ENCODE measurements around the gene G3BP2.
A peak's percentile ranks its signal among the peaks of the same experiment; 100 is the strongest.
"Not testable (repeated sequence)": the region's sequence is repeated elsewhere in the genome, so short reads cannot be mapped to it uniquely, and the experiment has no call there.

Gene G3BP2

GRCh38 chr4:75683482-75684155 is 10.4 kb upstream of the G3BP2 start:
- no peak for DNase-seq (ENCODE audit: low spot score)

- no peak for DNase-seq (ENCODE audit: low spot score)
These were observed 6.8 kb upstream of the G3BP2 start for GRCh38 chr4:75679876-75680575.

GRCh38 chr4:75678965-75679364 is 5.8 kb upstream of the G3BP2 start:
- no peak for DNase-seq (ENCODE audit: low spot score)

DNA sequence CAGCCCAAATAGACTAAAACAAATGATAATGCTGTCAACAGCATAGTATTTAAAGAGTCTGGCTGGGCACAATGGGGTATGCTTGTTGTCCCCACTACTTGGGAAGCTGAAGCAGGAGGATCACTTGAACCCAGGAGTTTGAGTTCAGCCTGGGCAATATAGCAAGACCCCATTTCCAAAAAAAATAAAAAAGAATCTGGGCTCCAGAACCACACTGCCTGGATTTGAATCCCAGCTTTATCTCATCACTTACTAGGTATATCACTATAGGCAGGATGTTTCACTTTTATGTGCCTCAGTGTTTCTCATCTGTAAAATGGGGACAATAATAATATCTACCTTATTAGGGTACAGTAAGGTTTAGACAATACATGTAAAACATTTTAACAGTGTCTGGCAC is 5.3 kb upstream of the G3BP2 start:
- no peak for DNase-seq (ENCODE audit: low spot score)

DNA sequence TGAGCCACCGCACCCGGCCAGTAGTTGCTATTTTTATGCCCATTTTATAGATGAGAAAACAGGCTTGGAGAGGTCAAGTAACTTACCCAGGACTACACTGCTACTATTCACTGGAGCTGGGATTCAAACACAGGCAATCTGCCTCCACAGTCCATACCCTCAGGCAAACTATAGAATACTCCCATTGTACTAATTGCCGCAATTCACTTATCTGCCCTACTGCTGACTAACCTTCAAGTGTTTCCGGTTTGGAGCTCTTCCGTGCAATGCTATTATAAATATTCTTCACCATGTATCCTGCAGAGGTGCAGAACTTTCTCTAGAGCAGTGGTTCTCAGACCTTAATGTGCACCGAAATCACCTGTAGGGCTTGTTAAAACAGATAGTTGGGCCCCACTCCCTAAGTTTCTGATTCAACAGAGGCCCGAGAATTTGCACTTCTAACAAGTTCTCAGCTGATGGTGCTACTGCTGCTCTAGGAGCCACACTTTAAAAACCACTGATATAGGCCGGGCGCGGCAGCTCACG is 1.9 kb upstream of the G3BP2 start:
- DNase-seq (ENCODE audit: low spot score), result no peak

- DNase-seq (ENCODE audit: low spot score), result no peak
These were observed 733 bp upstream of the G3BP2 start for GRCh38 chr4:75673959-75674328.

- DNase-seq (ENCODE audit: low spot score), result peak; percentile 82
These were observed 667 bp downstream of the G3BP2 start for GRCh38 chr4:75672461-75673026.

- no peak for DNase-seq (ENCODE audit: low spot score)
These were observed 1.3 kb downstream of the G3BP2 start for GRCh38 chr4:75671802-75672421.

- DNase-seq (ENCODE audit: low spot score), result no peak
These were observed 4.6 kb downstream of the G3BP2 start for GRCh38 chr4:75668596-75668995.

- not testable (repeated sequence) for DNase-seq (ENCODE audit: low spot score)
These were observed 5.6 kb downstream of the G3BP2 start for GRCh38 chr4:75667636-75668035.

GRCh38 chr4:75666299-75666698 is 6.9 kb downstream of the G3BP2 start:
- DNase-seq (ENCODE audit: low spot score), result no peak

DNA sequence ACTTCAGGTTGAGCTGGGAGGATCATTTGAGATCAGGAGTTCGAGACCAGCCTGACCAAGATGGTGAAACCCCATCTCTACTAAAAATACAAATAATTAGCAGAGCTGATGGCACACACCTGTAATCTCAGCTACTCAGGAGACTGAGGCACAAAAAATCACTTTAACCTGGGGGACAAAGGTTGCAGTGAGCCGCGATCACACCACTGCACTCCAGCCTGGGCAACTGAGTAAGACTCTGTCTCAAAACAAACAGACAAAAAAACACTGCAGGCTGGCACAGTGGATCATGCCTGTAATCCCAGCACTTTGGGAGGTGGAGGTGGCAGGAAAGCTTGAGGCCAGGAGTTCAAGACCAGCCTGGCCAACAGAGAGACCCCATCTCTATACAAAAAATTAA is 8.6 kb downstream of the G3BP2 start:
- not testable (repeated sequence) for DNase-seq (ENCODE audit: low spot score)

DNA sequence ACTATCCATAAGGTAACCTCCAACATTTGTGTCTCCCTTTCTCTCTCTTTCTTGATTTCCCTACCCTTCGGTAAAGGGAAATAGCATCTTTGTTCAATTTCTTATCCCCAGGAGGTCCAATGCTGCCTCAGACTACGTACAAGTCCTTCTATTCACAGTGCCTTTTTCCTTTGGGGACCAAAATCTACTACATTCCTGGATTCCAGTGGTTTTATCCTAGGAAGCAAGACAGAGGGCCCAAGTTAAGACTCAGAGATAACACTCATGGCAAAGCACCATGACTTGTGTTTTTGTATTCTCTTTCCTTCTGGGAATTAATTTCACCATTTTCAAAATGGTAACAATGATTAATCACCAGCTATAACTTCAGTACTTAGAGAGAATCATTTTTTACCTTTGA is 10.6 kb downstream of the G3BP2 start:
- DNase-seq (ENCODE audit: low spot score), result no peak

DNA sequence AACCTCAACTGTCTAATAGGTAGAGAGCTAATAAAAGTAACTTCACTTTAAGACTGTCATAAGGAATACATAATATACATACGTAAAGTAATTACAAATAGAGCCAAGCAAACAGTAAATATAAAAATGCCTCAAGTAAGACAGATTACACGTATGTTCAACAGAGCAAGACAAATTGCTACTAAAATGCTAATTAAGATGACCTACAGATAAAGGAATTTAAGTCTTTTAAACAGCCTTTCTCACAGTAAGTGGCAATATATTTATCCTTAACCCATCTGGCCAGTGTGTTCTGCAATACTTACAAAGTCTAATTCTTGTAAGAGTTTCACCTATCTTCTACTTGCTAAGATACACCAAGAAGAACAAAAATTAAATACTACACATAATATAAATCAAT is 12.7 kb downstream of the G3BP2 start:
- no peak for DNase-seq (ENCODE audit: low spot score)

- no peak for DNase-seq (ENCODE audit: low spot score)
These were observed 13.6 kb downstream of the G3BP2 start for GRCh38 chr4:75659512-75660031.

DNA sequence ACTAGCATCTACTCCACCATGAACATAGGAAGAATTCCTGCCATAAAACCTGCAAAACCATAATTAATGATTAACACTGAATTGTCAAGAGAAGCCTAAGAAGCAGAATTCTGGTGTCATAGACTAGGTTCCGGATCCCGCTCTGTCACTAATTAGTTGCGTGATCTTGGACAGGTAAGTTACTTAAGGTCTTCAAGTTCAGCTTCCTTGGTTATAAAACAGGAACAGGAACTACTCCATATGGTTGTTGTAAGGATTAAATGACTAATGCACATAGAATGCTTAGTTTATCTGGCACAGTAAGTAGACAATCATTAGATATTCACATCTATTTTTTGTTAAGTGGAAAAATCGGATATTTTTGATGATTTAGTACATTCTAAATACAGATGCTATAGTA is 14.3 kb downstream of the G3BP2 start:
- no peak for DNase-seq (ENCODE audit: low spot score)

- peak; percentile 46 for DNase-seq (ENCODE audit: low spot score)
These were observed 17.6 kb downstream of the G3BP2 start for GRCh38 chr4:75655562-75655961.

DNA sequence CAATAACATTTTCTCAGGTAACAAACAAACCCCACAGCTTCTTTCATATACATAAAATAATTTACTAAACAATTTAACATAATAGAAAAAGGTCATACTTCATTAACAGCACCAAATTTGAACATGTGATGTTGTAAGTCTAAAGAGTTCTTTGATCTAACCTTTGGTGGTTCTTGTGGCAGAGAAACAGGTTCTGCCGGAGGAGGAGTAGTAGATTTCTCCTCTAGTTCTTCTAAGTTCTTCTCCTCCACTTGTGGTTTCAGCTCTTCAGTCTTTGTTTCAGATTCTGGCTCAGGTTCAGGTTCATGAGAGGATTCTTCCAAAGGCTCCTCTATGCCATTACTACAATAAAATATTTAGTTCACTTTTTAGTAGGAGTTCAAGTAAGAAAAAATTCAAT is 18.3 kb downstream of the G3BP2 start:
- no peak for DNase-seq (ENCODE audit: low spot score)

DNA sequence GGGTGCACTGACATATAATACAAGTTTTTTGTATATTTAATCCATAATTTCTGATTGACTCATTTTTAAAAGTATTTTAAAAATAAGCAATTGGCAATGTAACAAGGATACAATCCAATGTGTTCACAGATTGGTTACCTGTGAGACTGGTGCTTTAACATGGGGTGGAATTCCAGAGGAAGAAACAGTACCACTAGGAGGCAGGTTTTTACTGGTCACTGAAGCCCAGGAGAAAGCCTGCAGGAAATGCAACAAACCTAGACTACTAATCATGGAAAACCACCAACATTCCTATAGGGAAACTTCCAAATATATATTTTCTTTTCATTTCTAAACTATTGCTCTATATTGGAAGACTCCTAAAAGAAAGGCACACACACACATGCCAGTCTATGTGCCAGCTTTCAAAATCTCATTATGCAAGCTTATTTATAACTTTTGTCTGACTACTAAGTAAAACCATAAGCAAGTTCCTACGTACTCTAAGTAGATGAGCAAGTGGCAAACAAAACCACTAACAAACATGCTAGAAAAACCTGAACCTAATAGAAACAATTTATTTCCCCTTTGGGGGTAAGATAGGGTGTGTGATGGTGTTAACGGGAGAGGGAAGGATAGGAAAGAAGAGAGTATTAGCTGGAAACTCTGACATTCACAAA is 19.2 kb downstream of the G3BP2 start:
- DNase-seq (ENCODE audit: low spot score), result no peak

GRCh38 chr4:75644095-75644494 is 29.1 kb downstream of the G3BP2 start:
- DNase-seq (ENCODE audit: low spot score), result no peak

GRCh38 chr4:75643651-75644050 is 29.6 kb downstream of the G3BP2 start:
- no peak for DNase-seq (ENCODE audit: low spot score)

DNA sequence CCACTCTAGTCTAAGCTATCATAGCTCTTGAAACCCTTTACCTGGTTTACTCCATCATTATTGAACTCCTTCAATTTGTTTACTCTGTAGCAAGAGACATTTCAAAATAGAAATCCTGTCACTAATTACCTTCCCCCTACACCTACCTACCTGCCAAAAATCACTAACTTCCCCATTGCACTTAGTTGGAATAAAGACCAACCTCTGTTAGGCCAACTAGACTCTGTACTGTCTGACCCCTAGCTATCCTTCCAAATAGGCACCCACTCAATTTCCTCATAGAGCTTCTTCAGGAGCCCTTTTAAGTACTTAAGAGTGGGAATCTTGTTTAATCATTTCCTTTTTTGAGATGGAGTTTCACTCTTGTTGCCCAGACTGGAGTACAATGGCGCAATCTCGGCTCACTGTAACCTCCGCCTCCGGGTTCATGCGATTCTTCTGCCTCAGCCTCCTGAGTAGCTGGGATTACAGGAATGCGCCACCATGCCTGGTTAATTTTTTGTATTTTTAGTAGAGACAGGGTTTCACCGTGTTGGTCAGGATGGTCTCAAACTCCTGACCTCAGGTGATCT is 34.0 kb downstream of the G3BP2 start:
- no peak for DNase-seq (ENCODE audit: low spot score)

Measured in activated CD4-positive, alpha-beta T cell treated with anti-CD3 and anti-CD28 coated beads, Interleukin-2, Interleukin-4, amounts not matched to agents 100 ng/mL and 50 ng/mL, durations not matched to agents 16 hours and 8 hours (primary cell).